Mucosa of stomach (tissue), 1 donor: Measurements from ENCODE around the gene ATP6V1G1.

Experiments used
- H3K27me3 ChIP-seq: one replicate; pipeline ENCODE4 v1.7.0; 2013; ENCODE audit warnings: mild to moderate bottlenecking, low read length; ENCODE audit not compliant: control insufficient read depth, insufficient read depth
- H3K36me3 ChIP-seq: one replicate; pipeline ENCODE4 v1.7.0; 2013; ENCODE audit warnings: low read length; ENCODE audit not compliant: control insufficient read depth, insufficient read depth
- H3K4me1 ChIP-seq: one replicate; pipeline ENCODE4 v1.7.0; 2013; ENCODE audit warnings: mild to moderate bottlenecking, low read length; ENCODE audit not compliant: control insufficient read depth, insufficient read depth
- H3K4me3 ChIP-seq: one replicate; pipeline ENCODE4 v1.7.0; 2013; ENCODE audit warnings: low read length
- H3K9ac ChIP-seq: one replicate; pipeline ENCODE4 v1.7.0; 2013; ENCODE audit warnings: mild to moderate bottlenecking, low read length, moderate library complexity
- H3K9me3 ChIP-seq: one replicate; pipeline ENCODE4 v1.7.0; 2013; ENCODE audit warnings: mild to moderate bottlenecking, low read length, moderate library complexity; ENCODE audit not compliant: control insufficient read depth
- donor health status: Pancreatic carcinoma.

ATP6V1G1 gene

DNA sequence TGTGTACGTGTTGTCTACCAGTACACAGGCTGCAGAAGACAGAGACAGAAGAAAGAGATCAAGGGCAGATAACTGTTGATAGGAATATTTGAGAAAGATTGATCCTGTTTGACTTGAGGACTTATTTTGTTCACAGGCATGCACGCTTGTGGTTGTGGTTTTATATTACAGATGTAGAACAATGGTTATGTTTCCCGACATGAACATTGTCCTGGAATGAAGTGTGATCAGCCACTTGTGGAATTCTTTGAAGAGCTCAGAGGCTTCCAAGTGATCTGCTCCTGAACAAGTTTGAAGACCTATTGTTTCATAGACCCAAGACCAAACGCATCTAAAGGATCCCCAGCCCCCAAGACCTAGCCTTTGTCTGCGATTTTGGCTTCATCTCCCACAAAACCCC is 56.3 kb downstream of the ATP6V1G1 start:
- Histone ChIP-seq H3K36me3 (no peaks in the 10 kb centered on the region), H3K9me3 (no peaks in the 10 kb centered on the region), H3K4me1 (no peaks in the 10 kb centered on the region), H3K9ac (no peak overlapping the region), H3K4me3 (no peak overlapping the region), H3K27me3 (no peaks in the 10 kb centered on the region)
